ENCODE data around the gene KCTD1.

KCTD1 gene

DNA sequence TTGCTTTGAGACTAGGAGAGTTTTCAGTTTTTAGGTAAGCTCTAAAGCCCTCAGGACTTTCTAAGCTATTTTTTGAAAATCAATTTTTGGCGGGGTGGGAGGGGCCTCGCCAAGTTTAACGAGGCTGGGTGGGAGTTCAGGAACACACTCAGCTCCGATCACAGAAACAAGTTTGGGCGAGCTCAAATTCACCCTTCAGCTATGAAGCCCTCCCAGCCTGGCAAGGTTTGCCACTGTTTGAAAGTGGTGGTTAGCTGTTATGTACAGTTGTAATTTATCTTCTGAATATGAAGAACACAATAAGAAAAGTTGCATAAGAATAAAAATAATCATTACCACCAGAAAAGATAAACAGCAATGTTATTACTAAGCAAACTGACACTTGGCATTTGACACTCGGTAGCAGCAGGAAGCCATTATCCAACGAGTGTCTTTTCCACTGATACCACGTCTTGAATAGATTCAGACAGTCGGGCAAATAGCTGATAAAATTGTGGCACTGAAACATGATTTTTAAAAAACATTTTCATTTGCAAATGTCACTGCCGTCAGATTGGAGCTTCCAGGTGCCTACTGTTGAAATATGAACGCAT is 59.8 kb downstream of the KCTD1 start:
- no peak for DNase-seq (ENCODE audit: low read depth in 1 of 2, low spot score in 1 of 2)
- H3K27me3 ChIP-seq (ENCODE audit: insufficient read depth, poor library complexity, severe bottlenecking) = no peaks in the 10 kb centered on the region
- no peak for TF ChIP-seq CTCF (IDR thresholded peaks at IDR 0.05; ENCODE audit: insufficient read depth, low read length)
- no peak for TF ChIP-seq GABPA (IDR thresholded peaks at IDR 0.05; ENCODE audit: low read depth)
- TF ChIP-seq, protein P1, sequence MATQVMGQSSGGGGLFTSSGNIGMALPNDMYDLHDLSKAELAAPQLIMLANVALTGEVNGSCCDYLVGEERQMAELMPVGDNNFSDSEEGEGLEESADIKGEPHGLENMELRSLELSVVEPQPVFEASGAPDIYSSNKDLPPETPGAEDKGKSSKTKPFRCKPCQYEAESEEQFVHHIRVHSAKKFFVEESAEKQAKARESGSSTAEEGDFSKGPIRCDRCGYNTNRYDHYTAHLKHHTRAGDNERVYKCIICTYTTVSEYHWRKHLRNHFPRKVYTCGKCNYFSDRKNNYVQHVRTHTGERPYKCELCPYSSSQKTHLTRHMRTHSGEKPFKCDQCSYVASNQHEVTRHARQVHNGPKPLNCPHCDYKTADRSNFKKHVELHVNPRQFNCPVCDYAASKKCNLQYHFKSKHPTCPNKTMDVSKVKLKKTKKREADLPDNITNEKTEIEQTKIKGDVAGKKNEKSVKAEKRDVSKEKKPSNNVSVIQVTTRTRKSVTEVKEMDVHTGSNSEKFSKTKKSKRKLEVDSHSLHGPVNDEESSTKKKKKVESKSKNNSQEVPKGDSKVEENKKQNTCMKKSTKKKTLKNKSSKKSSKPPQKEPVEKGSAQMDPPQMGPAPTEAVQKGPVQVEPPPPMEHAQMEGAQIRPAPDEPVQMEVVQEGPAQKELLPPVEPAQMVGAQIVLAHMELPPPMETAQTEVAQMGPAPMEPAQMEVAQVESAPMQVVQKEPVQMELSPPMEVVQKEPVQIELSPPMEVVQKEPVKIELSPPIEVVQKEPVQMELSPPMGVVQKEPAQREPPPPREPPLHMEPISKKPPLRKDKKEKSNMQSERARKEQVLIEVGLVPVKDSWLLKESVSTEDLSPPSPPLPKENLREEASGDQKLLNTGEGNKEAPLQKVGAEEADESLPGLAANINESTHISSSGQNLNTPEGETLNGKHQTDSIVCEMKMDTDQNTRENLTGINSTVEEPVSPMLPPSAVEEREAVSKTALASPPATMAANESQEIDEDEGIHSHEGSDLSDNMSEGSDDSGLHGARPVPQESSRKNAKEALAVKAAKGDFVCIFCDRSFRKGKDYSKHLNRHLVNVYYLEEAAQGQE (IDR thresholded peaks at IDR 0.05; ENCODE audit: insufficient replicate concordance, low read depth) = no peak
- no peak for TF ChIP-seq POLR2AphosphoS5 (IDR thresholded peaks at IDR 0.05; ENCODE audit: low read depth)
- no peak overlapping the region for H3K4me3 ChIP-seq (replicated peaks; ENCODE audit: insufficient read depth, low read length)
- no peak overlapping the region for H3K27ac ChIP-seq (replicated peaks)

GRCh38 chr18:26487437-26487836 is 60.9 kb downstream of the KCTD1 start:
- Histone ChIP-seq H3K27me3 (ENCODE audit: insufficient read depth, poor library complexity, severe bottlenecking) (no peaks in the 10 kb centered on the region), H3K27ac (replicated peaks) (no peak overlapping the region), H3K4me3 (replicated peaks; ENCODE audit: insufficient read depth, low read length) (no peak overlapping the region)
- no peak for DNase-seq (ENCODE audit: low read depth in 1 of 2, low spot score in 1 of 2)
- TF ChIP-seq CTCF (IDR thresholded peaks at IDR 0.05; ENCODE audit: insufficient read depth, low read length) = no peak
- TF ChIP-seq, protein P1 (IDR thresholded peaks at IDR 0.05; ENCODE audit: insufficient replicate concordance, low read depth) = no peak
- TF ChIP-seq POLR2AphosphoS5 (IDR thresholded peaks at IDR 0.05; ENCODE audit: low read depth) = no peak
- no peak for TF ChIP-seq SPI1 (IDR thresholded peaks at IDR 0.05; ENCODE audit: borderline replicate concordance, low read depth)
- no peak for TF ChIP-seq GABPA (IDR thresholded peaks at IDR 0.05; ENCODE audit: low read depth)

- Histone ChIP-seq H3K27ac (replicated peaks) (no peak overlapping the region), H3K27me3 (ENCODE audit: insufficient read depth, poor library complexity, severe bottlenecking) (no peaks in the 10 kb centered on the region), H3K4me3 (replicated peaks; ENCODE audit: insufficient read depth, low read length) (no peak overlapping the region)
- peak in 1 of 2 experiments; percentile 21 for DNase-seq (ENCODE audit: low read depth in 1 of 2, low spot score in 1 of 2)
- TF ChIP-seq GABPA (IDR thresholded peaks at IDR 0.05; ENCODE audit: low read depth) (no peak), SPI1 (IDR thresholded peaks at IDR 0.05; ENCODE audit: borderline replicate concordance, low read depth) (no peak), POLR2AphosphoS5 (IDR thresholded peaks at IDR 0.05; ENCODE audit: low read depth) (no peak), CTCF (IDR thresholded peaks at IDR 0.05; ENCODE audit: insufficient read depth, low read length) (no peak)
- TF ChIP-seq, protein P1 (IDR thresholded peaks at IDR 0.05; ENCODE audit: insufficient replicate concordance, low read depth) = no peak
Measured at GRCh38 chr18:26483633-26484032, 64.7 kb downstream of the KCTD1 start.
